Measurements from ENCODE around the gene RPS5. TPM values are rescaled to one million over a fixed set of nuclear protein-coding genes. Genes with fewer than 3 reads are reported as not detected.

The RPS5 gene
- total and polyA plus RNA-seq, 2 donors (not counting 1 experiment from before 2014, with no cell fraction given): 1,173 to 2,126 TPM

DNA sequence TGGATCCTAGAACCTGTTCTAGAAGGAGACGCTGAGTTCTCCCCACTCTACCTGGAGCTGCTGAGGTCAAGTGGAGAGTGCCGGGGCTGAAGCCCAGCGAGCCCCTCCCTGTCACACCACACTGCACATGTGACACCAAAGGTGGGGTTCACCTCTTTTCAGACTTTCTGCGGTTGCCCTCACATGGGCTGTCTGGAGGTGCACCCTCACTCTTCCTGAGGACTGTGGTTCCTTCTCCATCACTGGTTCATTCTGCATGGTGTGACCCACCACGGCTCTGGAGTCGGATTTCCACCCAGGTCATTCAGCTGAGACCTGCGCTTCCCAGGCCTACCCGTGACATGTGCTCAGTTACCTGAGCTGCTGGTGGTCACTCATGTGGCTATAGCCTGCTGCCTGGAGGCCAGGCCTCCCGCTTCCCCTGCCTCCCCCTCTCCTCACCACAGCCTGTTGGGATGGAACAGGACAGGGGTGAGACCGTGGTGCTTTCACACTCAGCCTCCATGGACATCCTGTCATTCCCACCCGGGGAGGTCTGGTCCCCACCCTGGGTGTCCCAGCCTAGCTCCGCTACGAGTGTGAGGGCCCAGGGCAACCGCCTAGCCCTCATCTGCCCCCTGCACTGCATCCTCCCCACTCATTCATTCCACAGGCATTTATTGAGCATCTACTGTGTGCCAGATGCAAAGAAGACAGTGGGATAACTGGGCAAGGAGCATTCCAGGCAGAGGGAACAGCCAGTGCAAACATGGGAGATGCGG, 33.2 kb upstream of the RPS5 start:
- Histone ChIP-seq H2AFZ (ENCODE audit: low read length) (no peak overlapping the region), H3K36me3 (ENCODE audit: control insufficient read depth, insufficient read depth, low read length) (peaks cover 2% of the 10 kb centered on the region), H3K4me3 (replicated peaks in 1 of 4; ENCODE audit: control extremely low read depth in 1 of 4, insufficient read depth in 1 of 4, low read depth in 3 of 4, low read length in 4 of 4) (no peak overlapping the region), H3K27ac (ENCODE audit: insufficient read depth, low read length) (no peak overlapping the region), H3K27me3 (ENCODE audit: control insufficient read depth, insufficient read depth, low read length) (no peaks in the 10 kb centered on the region), H3K9me3 (ENCODE audit: control insufficient read depth, insufficient read depth, low read depth, low read length) (no peaks in the 10 kb centered on the region), H4K20me1 (ENCODE audit: control insufficient read depth, extremely low read depth, insufficient read depth, low read length) (no peaks in the 10 kb centered on the region), H3K4me2 (ENCODE audit: extremely low read depth, insufficient read depth, low read length) (no peak overlapping the region), H3K4me1 (ENCODE audit: control insufficient read depth, extremely low read depth, insufficient read depth, low read length) (no peaks in the 10 kb centered on the region), H3K9ac (ENCODE audit: insufficient read depth, low read length) (no peak overlapping the region), H3K79me2 (ENCODE audit: control insufficient read depth, insufficient read depth, low read length) (no peaks in the 10 kb centered on the region)
- TF ChIP-seq EZH2 (IDR thresholded peaks at IDR 0.05; ENCODE audit: low read length, missing control alignments) (no peak), CTCF (conservative IDR thresholded peaks at IDR 0.05 in 1 of 2, IDR thresholded peaks at IDR 0.05 in 1 of 2; ENCODE audit: low read depth in 1 of 2, low read length in 2 of 2) (no peak)
- DNase-seq (ENCODE audit: low read depth in 2 of 2): no peak

- Histone ChIP-seq H3K4me3 (replicated peaks in 1 of 4; ENCODE audit: control extremely low read depth in 1 of 4, insufficient read depth in 1 of 4, low read depth in 3 of 4, low read length in 4 of 4) (no peak overlapping the region), H3K27ac (ENCODE audit: insufficient read depth, low read length) (no peak overlapping the region), H3K79me2 (ENCODE audit: control insufficient read depth, insufficient read depth, low read length) (no peaks in the 10 kb centered on the region), H3K4me2 (ENCODE audit: extremely low read depth, insufficient read depth, low read length) (no peak overlapping the region), H3K9me3 (ENCODE audit: control insufficient read depth, insufficient read depth, low read depth, low read length) (no peaks in the 10 kb centered on the region), H2AFZ (ENCODE audit: low read length) (no peak overlapping the region), H3K4me1 (ENCODE audit: control insufficient read depth, extremely low read depth, insufficient read depth, low read length) (no peaks in the 10 kb centered on the region), H3K27me3 (ENCODE audit: control insufficient read depth, insufficient read depth, low read length) (no peaks in the 10 kb centered on the region), H4K20me1 (ENCODE audit: control insufficient read depth, extremely low read depth, insufficient read depth, low read length) (no peaks in the 10 kb centered on the region), H3K9ac (ENCODE audit: insufficient read depth, low read length) (no peak overlapping the region), H3K36me3 (ENCODE audit: control insufficient read depth, insufficient read depth, low read length) (peaks cover 2% of the 10 kb centered on the region)
- no peak for TF ChIP-seq CTCF (conservative IDR thresholded peaks at IDR 0.05 in 1 of 2, IDR thresholded peaks at IDR 0.05 in 1 of 2; ENCODE audit: low read depth in 1 of 2, low read length in 2 of 2)
- no peak for TF ChIP-seq EZH2 (IDR thresholded peaks at IDR 0.05; ENCODE audit: low read length, missing control alignments)
- DNase-seq (ENCODE audit: low read depth in 2 of 2): no peak
These were observed 32.5 kb upstream of the RPS5 start for GRCh38 chr19:58354478-58355030.

DNA sequence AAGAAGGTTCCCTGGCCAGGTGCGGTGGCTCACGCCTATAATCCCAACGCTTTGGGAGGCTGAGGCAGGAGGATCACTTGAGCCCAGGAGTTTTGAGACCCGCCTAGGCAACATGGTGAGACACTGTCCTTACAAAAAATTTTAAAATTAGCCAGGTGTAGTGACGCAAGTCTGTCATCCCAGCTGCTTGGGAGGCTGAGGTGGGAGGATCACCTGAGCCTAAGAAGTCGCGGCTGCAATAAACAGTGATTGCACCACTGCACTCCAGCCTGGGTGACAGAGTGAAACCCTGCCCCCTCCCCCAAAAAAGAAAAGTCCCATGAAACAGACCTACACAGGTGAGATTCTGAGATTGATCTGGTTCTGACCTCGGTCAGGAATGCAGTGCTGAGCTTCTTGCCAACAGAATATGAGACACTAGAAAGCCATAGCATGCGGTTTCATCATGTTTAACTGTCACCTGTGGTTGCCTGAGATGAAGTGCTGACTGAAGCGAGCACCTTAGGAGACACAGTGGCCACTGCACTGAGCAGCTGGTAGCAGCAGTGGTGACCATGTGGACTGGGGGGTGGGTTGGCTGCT, 31.8 kb upstream of the RPS5 start:
- Histone ChIP-seq H3K4me2 (ENCODE audit: extremely low read depth, insufficient read depth, low read length) (no peak overlapping the region), H3K79me2 (ENCODE audit: control insufficient read depth, insufficient read depth, low read length) (no peaks in the 10 kb centered on the region), H3K36me3 (ENCODE audit: control insufficient read depth, insufficient read depth, low read length) (peaks cover 2% of the 10 kb centered on the region), H3K4me3 (replicated peaks in 1 of 4; ENCODE audit: control extremely low read depth in 1 of 4, insufficient read depth in 1 of 4, low read depth in 3 of 4, low read length in 4 of 4) (no peak overlapping the region), H3K9ac (ENCODE audit: insufficient read depth, low read length) (no peak overlapping the region), H3K4me1 (ENCODE audit: control insufficient read depth, extremely low read depth, insufficient read depth, low read length) (no peaks in the 10 kb centered on the region), H2AFZ (ENCODE audit: low read length) (no peak overlapping the region), H4K20me1 (ENCODE audit: control insufficient read depth, extremely low read depth, insufficient read depth, low read length) (no peaks in the 10 kb centered on the region), H3K27me3 (ENCODE audit: control insufficient read depth, insufficient read depth, low read length) (no peaks in the 10 kb centered on the region), H3K27ac (ENCODE audit: insufficient read depth, low read length) (no peak overlapping the region), H3K9me3 (ENCODE audit: control insufficient read depth, insufficient read depth, low read depth, low read length) (no peaks in the 10 kb centered on the region)
- TF ChIP-seq EZH2 (IDR thresholded peaks at IDR 0.05; ENCODE audit: low read length, missing control alignments) (no peak), CTCF (conservative IDR thresholded peaks at IDR 0.05 in 1 of 2, IDR thresholded peaks at IDR 0.05 in 1 of 2; ENCODE audit: low read depth in 1 of 2, low read length in 2 of 2) (no peak)
- DNase-seq (ENCODE audit: low read depth in 2 of 2): no peak

Measured in fibroblast of lung (primary cell).